ENCODE data around the gene HOXA13.

The HOXA13 gene

DNA sequence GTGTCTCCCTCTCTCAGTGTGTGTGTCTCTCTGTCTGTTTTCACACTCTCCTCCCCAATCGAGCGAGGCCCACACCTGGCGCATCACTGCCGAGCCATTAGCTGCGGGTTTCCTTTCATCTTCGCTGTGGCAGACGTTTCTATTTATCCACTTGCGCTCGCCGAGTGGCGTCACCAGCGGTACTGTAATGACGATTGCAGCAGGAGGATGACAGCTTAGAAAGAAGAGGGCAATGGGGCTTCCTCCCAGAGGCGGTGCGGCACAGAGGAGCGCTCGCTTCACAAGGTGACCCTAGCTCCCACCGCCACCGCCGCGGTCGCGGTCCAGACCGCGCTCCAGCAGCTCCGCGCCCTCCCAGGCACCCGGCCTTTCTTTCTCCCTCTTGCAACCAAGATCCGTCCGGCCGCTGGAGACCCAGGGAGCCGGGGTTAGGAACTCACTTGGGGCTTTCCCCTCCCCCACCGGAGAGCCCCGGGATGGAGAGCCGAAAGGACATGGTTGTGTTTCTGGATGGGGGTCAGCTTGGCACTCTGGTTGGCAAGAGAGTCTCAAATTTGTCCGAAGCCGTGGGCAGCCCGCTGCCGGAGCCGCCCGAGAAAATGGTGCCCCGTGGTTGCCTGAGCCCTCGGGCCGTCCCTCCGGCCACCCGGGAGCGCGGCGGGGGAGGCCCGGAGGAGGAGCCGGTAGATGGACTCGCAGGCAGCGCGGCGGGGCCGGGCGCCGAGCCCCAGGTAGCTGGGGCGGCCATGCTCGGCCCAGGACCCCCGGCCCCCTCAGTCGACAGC lies 42.9 kb upstream of the HOXA13 start, which contains the start of gene EVX1:
Gene EVX1 (plus strand): TSS at position 248 of the 785 bp plus-strand sequence. CDS start 229 bp downstream, at position 477.
- Histone ChIP-seq H3K4me1 (ENCODE audit: control insufficient read depth, insufficient read depth, low read length) (peaks cover 22% of the 10 kb centered on the region), H3K4me2 (ENCODE audit: low read length) (peak within 1 kb of the TSS; percentile 78), H3K9ac (ENCODE audit: low read depth, low read length) (no peak within 1 kb of the TSS), H3K9me3 (replicated peaks; ENCODE audit: low read length) (no peaks in the 10 kb centered on the region), H3K36me3 (ENCODE audit: insufficient read depth, low read length) (no peaks in the 10 kb centered on the region), H3K4me3 (ENCODE audit: low read length) (peak within 1 kb of the TSS; percentile 54), H3K27me3 (ENCODE audit: control insufficient read depth, insufficient read depth, low read length) (peaks cover 94% of the 10 kb centered on the region)

GRCh38 chr7:27242154-27242553 lies 42.3 kb upstream of the HOXA13 start:
- peak overlapping the region; percentile 78 for H3K4me2 ChIP-seq (ENCODE audit: low read length)
- H3K4me1 ChIP-seq (ENCODE audit: control insufficient read depth, insufficient read depth, low read length), result peaks cover 22% of the 10 kb centered on the region
- peak overlapping the region; percentile 54 for H3K4me3 ChIP-seq (ENCODE audit: low read length)
- H3K9ac ChIP-seq (ENCODE audit: low read depth, low read length), result no peak overlapping the region
- no peaks in the 10 kb centered on the region for H3K36me3 ChIP-seq (ENCODE audit: insufficient read depth, low read length)
- peaks cover 88% of the 10 kb centered on the region for H3K27me3 ChIP-seq (ENCODE audit: control insufficient read depth, insufficient read depth, low read length)
- H3K9me3 ChIP-seq (replicated peaks; ENCODE audit: low read length), result no peaks in the 10 kb centered on the region

DNA sequence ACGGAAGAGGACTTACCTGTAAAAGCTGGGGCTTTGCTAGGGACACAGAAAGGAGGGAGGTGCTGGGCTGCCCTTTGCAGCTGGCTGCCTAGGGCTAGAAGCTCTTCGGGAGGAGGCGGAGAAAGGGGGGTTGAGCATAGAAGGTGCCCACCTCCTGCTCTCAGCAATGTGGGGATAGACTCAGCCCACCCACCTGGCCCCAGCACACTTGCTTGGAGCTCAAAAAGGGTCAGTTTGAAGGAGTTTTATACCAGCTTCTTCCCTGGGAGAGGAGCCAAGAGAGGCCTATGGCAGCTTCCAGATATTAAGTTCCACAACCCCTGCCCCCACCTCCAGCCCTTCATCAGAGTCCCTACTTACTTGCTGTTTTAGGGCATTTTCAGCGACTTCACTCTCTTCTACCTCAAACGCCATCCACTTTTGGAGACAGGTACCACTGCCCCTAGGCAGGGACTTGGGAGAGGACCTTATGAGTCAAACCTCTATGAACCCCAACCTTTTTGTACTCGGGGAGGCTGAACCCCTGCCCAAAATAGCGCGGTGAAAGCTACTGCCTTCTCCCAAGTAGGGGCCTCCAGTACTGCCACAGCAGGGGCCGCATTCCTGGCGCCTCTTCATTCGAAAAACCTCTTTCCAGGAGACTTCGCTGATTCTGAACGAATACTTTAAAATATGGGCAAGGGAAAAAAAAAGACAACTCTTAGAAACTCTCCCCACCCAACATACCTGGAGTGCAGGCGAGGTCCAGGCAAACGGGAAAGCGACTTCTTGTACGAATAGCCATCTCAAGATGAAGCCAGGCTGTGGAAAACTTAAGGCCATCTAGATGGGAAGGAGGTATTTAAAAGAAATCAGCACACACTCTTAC lies 41.5 kb upstream of the HOXA13 start:
- H3K4me1 ChIP-seq (ENCODE audit: control insufficient read depth, insufficient read depth, low read length), result peaks cover 22% of the 10 kb centered on the region
- H3K36me3 ChIP-seq (ENCODE audit: insufficient read depth, low read length), result no peaks in the 10 kb centered on the region
- H3K9ac ChIP-seq (ENCODE audit: low read depth, low read length), result no peak overlapping the region
- H3K9me3 ChIP-seq (replicated peaks; ENCODE audit: low read length), result no peaks in the 10 kb centered on the region
- peaks cover 87% of the 10 kb centered on the region for H3K27me3 ChIP-seq (ENCODE audit: control insufficient read depth, insufficient read depth, low read length)
- no peak overlapping the region for H3K4me3 ChIP-seq (ENCODE audit: low read length)
- no peak overlapping the region for H3K4me2 ChIP-seq (ENCODE audit: low read length)

- no peaks in the 10 kb centered on the region for H3K9me3 ChIP-seq (replicated peaks; ENCODE audit: low read length)
- no peak overlapping the region for H3K4me3 ChIP-seq (ENCODE audit: low read length)
- H3K9ac ChIP-seq (ENCODE audit: low read depth, low read length), result no peak overlapping the region
- peaks cover 87% of the 10 kb centered on the region for H3K27me3 ChIP-seq (ENCODE audit: control insufficient read depth, insufficient read depth, low read length)
- peak overlapping the region; percentile 40 for H3K4me2 ChIP-seq (ENCODE audit: low read length)
- no peaks in the 10 kb centered on the region for H3K36me3 ChIP-seq (ENCODE audit: insufficient read depth, low read length)
- peaks cover 24% of the 10 kb centered on the region for H3K4me1 ChIP-seq (ENCODE audit: control insufficient read depth, insufficient read depth, low read length)
Measured at GRCh38 chr7:27240015-27240731, 40.3 kb upstream of the HOXA13 start.

- Histone ChIP-seq H3K4me3 (ENCODE audit: low read length) (no peak overlapping the region), H3K9ac (ENCODE audit: low read depth, low read length) (no peak overlapping the region), H3K9me3 (replicated peaks; ENCODE audit: low read length) (no peaks in the 10 kb centered on the region), H3K4me1 (ENCODE audit: control insufficient read depth, insufficient read depth, low read length) (peaks cover 24% of the 10 kb centered on the region), H3K36me3 (ENCODE audit: insufficient read depth, low read length) (no peaks in the 10 kb centered on the region), H3K4me2 (ENCODE audit: low read length) (peak overlapping the region; percentile 40), H3K27me3 (ENCODE audit: control insufficient read depth, insufficient read depth, low read length) (peaks cover 83% of the 10 kb centered on the region)
Measured at GRCh38 chr7:27239387-27240014, 39.6 kb upstream of the HOXA13 start.

DNA sequence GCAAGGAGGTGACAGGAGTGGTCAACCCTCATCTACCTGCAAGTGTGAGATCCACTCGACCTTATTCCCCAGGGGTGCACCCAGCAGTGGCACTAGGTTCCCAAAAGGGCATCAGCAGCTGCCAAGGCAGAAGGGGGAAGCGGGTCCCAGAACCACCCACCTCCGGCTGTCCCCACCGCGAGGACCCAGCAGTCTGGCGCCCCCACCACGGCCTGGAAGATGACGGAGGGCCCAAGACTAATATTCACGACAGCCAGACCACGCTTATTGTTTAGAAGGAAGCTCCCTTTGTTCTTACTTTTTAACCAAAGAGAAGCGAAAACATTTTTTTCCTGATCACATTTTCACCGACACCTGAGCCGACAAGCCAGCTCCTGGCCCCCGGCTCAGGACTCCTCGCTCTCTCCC lies 39.1 kb upstream of the HOXA13 start:
- Histone ChIP-seq H3K4me2 (ENCODE audit: low read length) (no peak overlapping the region), H3K36me3 (ENCODE audit: insufficient read depth, low read length) (no peaks in the 10 kb centered on the region), H3K9me3 (replicated peaks; ENCODE audit: low read length) (no peaks in the 10 kb centered on the region), H3K27me3 (ENCODE audit: control insufficient read depth, insufficient read depth, low read length) (peaks cover 78% of the 10 kb centered on the region), H3K4me3 (ENCODE audit: low read length) (no peak overlapping the region), H3K9ac (ENCODE audit: low read depth, low read length) (no peak overlapping the region), H3K4me1 (ENCODE audit: control insufficient read depth, insufficient read depth, low read length) (peaks cover 24% of the 10 kb centered on the region)

DNA sequence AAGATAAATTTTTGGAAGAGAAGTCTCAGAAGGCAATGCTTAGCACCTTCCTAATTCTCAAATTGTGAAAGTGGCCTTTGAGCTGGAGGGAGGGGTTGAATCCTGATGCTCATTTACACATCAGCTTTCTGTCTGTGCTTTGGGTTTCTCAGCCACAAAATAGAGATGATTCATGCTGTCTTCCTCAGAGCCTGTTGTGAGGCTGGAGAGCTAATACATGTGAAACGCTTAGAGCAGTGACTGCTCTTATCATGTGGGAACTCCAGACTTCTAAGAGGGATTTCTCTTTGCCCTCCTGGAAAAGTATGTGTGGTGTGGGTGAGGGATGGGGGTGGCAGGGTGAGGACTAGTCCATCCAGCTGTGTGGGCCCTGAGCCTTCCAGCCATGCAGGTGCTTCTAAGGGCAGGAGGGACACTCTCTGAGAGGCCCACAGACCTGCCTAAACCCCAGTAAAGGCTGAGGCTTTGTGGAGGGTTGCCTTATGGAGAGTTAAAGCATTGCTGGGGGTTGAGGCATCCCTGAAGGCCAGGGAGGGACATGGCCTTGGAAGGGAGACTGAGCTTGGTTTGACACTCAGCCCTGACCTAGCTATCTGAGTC lies 37.9 kb upstream of the HOXA13 start:
- H3K4me3 ChIP-seq (ENCODE audit: low read length), result no peak overlapping the region
- no peak overlapping the region for H3K4me2 ChIP-seq (ENCODE audit: low read length)
- H3K36me3 ChIP-seq (ENCODE audit: insufficient read depth, low read length), result no peaks in the 10 kb centered on the region
- peaks cover 16% of the 10 kb centered on the region for H3K4me1 ChIP-seq (ENCODE audit: control insufficient read depth, insufficient read depth, low read length)
- H3K9ac ChIP-seq (ENCODE audit: low read depth, low read length), result no peak overlapping the region
- H3K27me3 ChIP-seq (ENCODE audit: control insufficient read depth, insufficient read depth, low read length), result peaks cover 67% of the 10 kb centered on the region
- H3K9me3 ChIP-seq (replicated peaks; ENCODE audit: low read length), result no peaks in the 10 kb centered on the region

- peak overlapping the region; percentile 77 for H3K4me3 ChIP-seq (ENCODE audit: low read length)
- peak overlapping the region; percentile 99 for H3K4me2 ChIP-seq (ENCODE audit: low read length)
- no peaks in the 10 kb centered on the region for H3K36me3 ChIP-seq (ENCODE audit: insufficient read depth, low read length)
- H3K4me1 ChIP-seq (ENCODE audit: control insufficient read depth, insufficient read depth, low read length), result peaks cover 9% of the 10 kb centered on the region
- H3K27me3 ChIP-seq (ENCODE audit: control insufficient read depth, insufficient read depth, low read length), result peaks cover 45% of the 10 kb centered on the region
- H3K9ac ChIP-seq (ENCODE audit: low read depth, low read length), result peak overlapping the region; percentile 58
- H3K9me3 ChIP-seq (replicated peaks; ENCODE audit: low read length), result no peaks in the 10 kb centered on the region
Measured at GRCh38 chr7:27235387-27236311, 35.8 kb upstream of the HOXA13 start.

GRCh38 chr7:27229448-27229847 lies 29.6 kb upstream of the HOXA13 start:
- no peaks in the 10 kb centered on the region for H3K4me1 ChIP-seq (ENCODE audit: control insufficient read depth, insufficient read depth, low read length)

More at GRCh38 chr7:27229448-27229847, 29.6 kb upstream of the HOXA13 start:
- Histone ChIP-seq H3K4me3 (ENCODE audit: low read length) (no peak overlapping the region), H3K36me3 (ENCODE audit: insufficient read depth, low read length) (no peaks in the 10 kb centered on the region), H3K9ac (ENCODE audit: low read depth, low read length) (no peak overlapping the region), H3K4me2 (ENCODE audit: low read length) (no peak overlapping the region), H3K27me3 (ENCODE audit: control insufficient read depth, insufficient read depth, low read length) (peaks cover 41% of the 10 kb centered on the region), H3K9me3 (replicated peaks; ENCODE audit: low read length) (no peaks in the 10 kb centered on the region)

Data from skeletal muscle satellite cell (primary cell).